HG02943 (cell line): Measurements from ENCODE around the gene CCDC154.
A peak's percentile ranks its signal among the peaks of the same experiment; 100 is the strongest.
"Not testable (repeated sequence)": the region's sequence is repeated elsewhere in the genome, so short reads cannot be mapped to it uniquely, and the experiment has no call there.

Experiments used
- ATAC-seq: cut with Tn5 transposase; IDR thresholded peaks from one replicate; pipeline ENCODE4 v1.9.1; 2021; ENCODE audit warnings: mild to moderate bottlenecking, low read depth, moderate library complexity; ENCODE audit not compliant: unreplicated experiment

CCDC154 gene

GRCh38 chr16:1443980-1444729, at the start of gene CCDC154:
Gene CCDC154, minus strand, starts transcription at chr16:1444556. Its CDS starts 234 bp downstream, at chr16:1444322.
- no peak for ATAC-seq

GRCh38 chr16:1493746-1494094, 49.4 kb upstream of the CCDC154 start:
- no peak for ATAC-seq

GRCh38 chr16:1492923-1493745, 48.8 kb upstream of the CCDC154 start, which contains the start of gene TELO2:
Gene TELO2, plus strand, starts transcription at chr16:1493360. Its CDS starts 922 bp downstream, at chr16:1494282.
- ATAC-seq: no peak

- no peak for ATAC-seq
These were observed 47.9 kb upstream of the CCDC154 start for GRCh38 chr16:1492082-1492922.

GRCh38 chr16:1491327-1491726, 47.0 kb upstream of the CCDC154 start:
- ATAC-seq: no peak

GRCh38 chr16:1489077-1489476, 44.7 kb upstream of the CCDC154 start:
- ATAC-seq: no peak

GRCh38 chr16:1488619-1489018, 44.3 kb upstream of the CCDC154 start, which contains the start of gene PTX4:
Gene PTX4, minus strand, starts transcription at chr16:1488944. Its CDS starts 35 bp downstream, at chr16:1488909.
- ATAC-seq: no peak

GRCh38 chr16:1488054-1488601, 43.8 kb upstream of the CCDC154 start:
- ATAC-seq: no peak

GRCh38 chr16:1487395-1488053, 43.2 kb upstream of the CCDC154 start:
- ATAC-seq: no peak

- no peak for ATAC-seq
These were observed 42.4 kb upstream of the CCDC154 start for GRCh38 chr16:1486551-1487390.

GRCh38 chr16:1485847-1486496, 41.6 kb upstream of the CCDC154 start:
- no peak for ATAC-seq

- no peak for ATAC-seq
These were observed 37.8 kb upstream of the CCDC154 start for GRCh38 chr16:1481906-1482835.

- not testable (repeated sequence) for ATAC-seq
These were observed 34.6 kb upstream of the CCDC154 start for GRCh38 chr16:1478937-1479336.

- ATAC-seq: no peak
These were observed 32.7 kb upstream of the CCDC154 start for GRCh38 chr16:1477033-1477432.

- ATAC-seq: no peak
These were observed 31.3 kb upstream of the CCDC154 start for GRCh38 chr16:1475552-1476114.

GRCh38 chr16:1474796-1475551, 30.6 kb upstream of the CCDC154 start, which contains the start of gene CLCN7:
Gene CLCN7, minus strand, starts transcription at chr16:1475028. Its CDS starts 54 bp downstream, at chr16:1474974.
- peak; percentile 66 for ATAC-seq
